ENCODE data around the gene KRT86. TPM values are rescaled to one million over a fixed set of nuclear protein-coding genes. Genes with fewer than 3 reads are reported as not detected.

The KRT86 gene
- total RNA-seq, 6 experiments from 2014 or later, result not detected

GRCh38 chr12:52228931-52229330 is 45.5 kb upstream of the KRT86 start:
- no peak for ATAC-seq
- no peak overlapping the region for H3K4me3 ChIP-seq
- intact Hi-C loops (cut with DNase I), result no loop called here
- 83% methylated on average over 6 of the region's 6 CpGs for WGBS (ENCODE audit: insufficient coverage, low coverage, low lambda C conversion rate, missing lambda C conversion rate)
- DNase-seq, result no peak
- peaks cover 0 to 5% (median 0%) of the 10 kb centered on the region in 4 donors for H3K4me1 ChIP-seq
- no peaks in the 10 kb centered on the region for H3K9me3 ChIP-seq
- TF ChIP-seq CTCF (IDR thresholded peaks at IDR 0.05), result no peak
- no peak for TF ChIP-seq POLR2A (IDR thresholded peaks at IDR 0.05)
- H3K27ac ChIP-seq, result no peak overlapping the region
- no peaks in the 10 kb centered on the region for H3K27me3 ChIP-seq
- H3K36me3 ChIP-seq, result no peaks in the 10 kb centered on the region

- ATAC-seq, result no peak
- Histone ChIP-seq H3K4me3 (no peak overlapping the region), H3K9me3 (no peaks in the 10 kb centered on the region), H3K27ac (no peak overlapping the region), H3K27me3 (no peaks in the 10 kb centered on the region), H3K36me3 (no peaks in the 10 kb centered on the region), H3K4me1 (peaks cover 0 to 5% (median 0%) of the 10 kb centered on the region in 4 donors)
- 28% methylated on average over 2 of the region's 2 CpGs for WGBS (ENCODE audit: insufficient coverage, low coverage, low lambda C conversion rate, missing lambda C conversion rate)
- TF ChIP-seq POLR2A (IDR thresholded peaks at IDR 0.05), result no peak
- no peak for TF ChIP-seq CTCF (IDR thresholded peaks at IDR 0.05)
- intact Hi-C loops (cut with DNase I), result no loop called here
- DNase-seq, result no peak
Observed at GRCh38 chr12:52229836-52230343, 44.6 kb upstream of the KRT86 start.

- 31% methylated on average over 7 of the region's 8 CpGs for WGBS (ENCODE audit: insufficient coverage, low coverage, low lambda C conversion rate, missing lambda C conversion rate)
- H3K36me3 ChIP-seq, result no peaks in the 10 kb centered on the region
- intact Hi-C loops (cut with DNase I), result no loop called here
- no peaks in the 10 kb centered on the region for H3K27me3 ChIP-seq
- H3K4me1 ChIP-seq, result peaks cover 0 to 5% (median 0%) of the 10 kb centered on the region in 4 donors
- ATAC-seq, result peak in 2 of 4 donors; percentile 15 to 20
- no peaks in the 10 kb centered on the region for H3K9me3 ChIP-seq
- DNase-seq, result no peak
- no peak overlapping the region for H3K27ac ChIP-seq
- TF ChIP-seq POLR2A (IDR thresholded peaks at IDR 0.05) (no peak), CTCF (IDR thresholded peaks at IDR 0.05) (no peak)
- H3K4me3 ChIP-seq, result no peak overlapping the region
Observed at GRCh38 chr12:52230364-52231281, 43.8 kb upstream of the KRT86 start.

GRCh38 chr12:52231305-52232202 is 42.9 kb upstream of the KRT86 start:
- no peaks in the 10 kb centered on the region for H3K9me3 ChIP-seq
- no peaks in the 10 kb centered on the region for H3K36me3 ChIP-seq
- no peak overlapping the region for H3K27ac ChIP-seq
- 46% methylated on average over 15 of the region's 16 CpGs for WGBS (ENCODE audit: insufficient coverage, low coverage, low lambda C conversion rate, missing lambda C conversion rate)
- intact Hi-C loops (cut with DNase I), result no loop called here
- DNase-seq, result no peak
- peaks cover 0 to 5% (median 0%) of the 10 kb centered on the region in 4 donors for H3K4me1 ChIP-seq
- no peak overlapping the region for H3K4me3 ChIP-seq
- H3K27me3 ChIP-seq, result no peaks in the 10 kb centered on the region
- no peak for ATAC-seq
- TF ChIP-seq CTCF (IDR thresholded peaks at IDR 0.05), result no peak
- no peak for TF ChIP-seq POLR2A (IDR thresholded peaks at IDR 0.05)
